ENCODE measurements around the gene MON1A.
"Not testable (repeated sequence)": the region's sequence is repeated elsewhere in the genome, so short reads cannot be mapped to it uniquely, and the experiment has no call there.

Gene MON1A

GRCh38 chr3:49924683-49925082 lies 4.9 kb downstream of the MON1A start:
- DNase-seq (ENCODE audit: insufficient read length, low spot score) = no peak
- no peak for FAIRE-seq

- not testable (repeated sequence) for DNase-seq (ENCODE audit: insufficient read length, low spot score); FAIRE-seq
Observed at GRCh38 chr3:49917806-49918590, 11.6 kb downstream of the MON1A start.

GRCh38 chr3:49916686-49917085 lies 12.9 kb downstream of the MON1A start:
- no peak for DNase-seq (ENCODE audit: insufficient read length, low spot score)
- FAIRE-seq = no peak

GRCh38 chr3:49914906-49915305 lies 14.7 kb downstream of the MON1A start:
- FAIRE-seq (no peak), DNase-seq (ENCODE audit: insufficient read length, low spot score) (no peak)

- FAIRE-seq (no peak), DNase-seq (ENCODE audit: insufficient read length, low spot score) (no peak)
Observed at GRCh38 chr3:49912881-49913281, 16.7 kb downstream of the MON1A start.

- FAIRE-seq (no peak), DNase-seq (ENCODE audit: insufficient read length, low spot score) (no peak)
Observed at GRCh38 chr3:49911611-49912010, 18.0 kb downstream of the MON1A start.

- DNase-seq (ENCODE audit: insufficient read length, low spot score) (no peak), FAIRE-seq (no peak)
Observed at GRCh38 chr3:49911124-49911420, 18.5 kb downstream of the MON1A start.

GRCh38 chr3:49910409-49911123 lies 19.0 kb downstream of the MON1A start:
- DNase-seq (ENCODE audit: insufficient read length, low spot score) = no peak
- FAIRE-seq = no peak

- FAIRE-seq = no peak
Observed at GRCh38 chr3:49908373-49909199, 21.0 kb downstream of the MON1A start.

GRCh38 chr3:49906073-49906743 lies 23.4 kb downstream of the MON1A start:
- FAIRE-seq = peak; percentile 92
- DNase-seq (ENCODE audit: insufficient read length, low spot score) = peak; percentile 81

More at GRCh38 chr3:49908373-49909199, 21.0 kb downstream of the MON1A start:
- no peak for DNase-seq (ENCODE audit: insufficient read length, low spot score)

- not testable (repeated sequence) for DNase-seq (ENCODE audit: insufficient read length, low spot score); FAIRE-seq
Observed at GRCh38 chr3:49904448-49904847, 25.2 kb downstream of the MON1A start.

- DNase-seq (ENCODE audit: insufficient read length, low spot score) (peak; percentile 96), FAIRE-seq (peak; percentile 94)
Observed at GRCh38 chr3:49903451-49904424, 25.9 kb downstream of the MON1A start, which contains the start of gene MST1R. Gene MST1R, minus strand, starts transcription at chr3:49903873. Its CDS starts 264 bp downstream, at chr3:49903609.

- DNase-seq (ENCODE audit: insufficient read length, low spot score) = no peak
- no peak for FAIRE-seq
Observed at GRCh38 chr3:49902511-49903345, 26.9 kb downstream of the MON1A start.

- FAIRE-seq (no peak), DNase-seq (ENCODE audit: insufficient read length, low spot score) (no peak)
Observed at GRCh38 chr3:49901366-49902339, 28.0 kb downstream of the MON1A start.

GRCh38 chr3:49900491-49901153 lies 29.0 kb downstream of the MON1A start:
- no peak for DNase-seq (ENCODE audit: insufficient read length, low spot score)
- no peak for FAIRE-seq

- no peak for DNase-seq (ENCODE audit: insufficient read length, low spot score)
- no peak for FAIRE-seq
Observed at GRCh38 chr3:49899815-49900214, 29.8 kb downstream of the MON1A start.

GRCh38 chr3:49898991-49899390 lies 30.6 kb downstream of the MON1A start:
- FAIRE-seq = no peak
- no peak for DNase-seq (ENCODE audit: insufficient read length, low spot score)

Measured in GM19239 (cell line).